HCEC 1CT (cell line): ENCODE data around the gene MGAT1.

ENCODE experiments used
- DNase-seq: peaks from one replicate; pipeline ENCODE4 v3.0.0-alpha.2; 2017

MGAT1 gene

DNA sequence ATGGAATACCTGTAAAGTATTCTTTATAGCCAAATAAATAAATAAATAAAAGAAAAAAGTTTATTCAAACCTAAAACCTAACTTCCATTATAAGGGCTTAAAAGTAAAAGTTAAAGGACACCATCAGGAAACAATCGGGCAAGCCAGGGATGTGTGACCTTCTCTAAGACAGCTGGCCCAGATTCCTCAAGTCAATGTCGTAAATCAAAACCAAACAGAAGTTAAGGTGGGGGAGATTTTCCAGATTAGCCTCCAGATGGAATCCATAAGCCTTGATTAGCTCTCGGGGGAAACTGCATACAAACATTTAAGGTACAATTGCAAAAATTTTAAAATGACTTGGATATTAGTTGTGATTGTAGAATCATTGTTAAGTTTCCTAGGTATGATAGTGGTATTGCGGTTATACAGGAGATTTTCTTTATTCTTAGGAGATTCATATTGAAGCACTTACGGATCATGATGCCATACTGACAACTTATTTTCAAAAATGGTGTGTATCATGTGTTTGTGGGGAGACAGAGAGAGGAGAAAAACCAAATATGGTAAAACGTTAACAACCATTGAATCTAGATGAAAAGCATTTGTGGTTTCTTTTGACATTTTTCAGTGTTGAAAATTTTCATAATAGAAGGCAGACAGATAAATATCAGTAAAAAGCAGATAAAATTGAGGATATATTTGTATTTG is 21.5 kb upstream of the MGAT1 start:
- no peak for DNase-seq

DNA sequence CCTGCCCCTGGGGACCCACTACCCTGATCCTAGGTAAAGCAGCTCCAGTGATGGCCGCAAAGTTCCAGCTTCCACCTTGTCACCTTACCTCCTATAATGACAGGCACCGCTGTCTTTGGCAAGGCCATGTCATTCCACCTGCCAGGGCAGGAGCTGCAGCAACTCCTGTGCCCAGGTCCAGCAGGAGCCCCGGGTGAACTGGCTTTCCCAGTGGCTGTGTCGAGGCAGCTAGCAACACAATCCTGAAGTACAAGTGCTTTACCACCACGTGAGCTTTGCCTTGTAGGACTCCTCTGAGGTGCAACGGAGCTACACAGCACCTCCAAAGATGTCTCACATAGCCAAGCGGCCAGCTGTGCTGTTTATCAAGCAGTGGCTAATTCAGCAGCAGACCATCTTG is 20.7 kb upstream of the MGAT1 start:
- no peak for DNase-seq

DNA sequence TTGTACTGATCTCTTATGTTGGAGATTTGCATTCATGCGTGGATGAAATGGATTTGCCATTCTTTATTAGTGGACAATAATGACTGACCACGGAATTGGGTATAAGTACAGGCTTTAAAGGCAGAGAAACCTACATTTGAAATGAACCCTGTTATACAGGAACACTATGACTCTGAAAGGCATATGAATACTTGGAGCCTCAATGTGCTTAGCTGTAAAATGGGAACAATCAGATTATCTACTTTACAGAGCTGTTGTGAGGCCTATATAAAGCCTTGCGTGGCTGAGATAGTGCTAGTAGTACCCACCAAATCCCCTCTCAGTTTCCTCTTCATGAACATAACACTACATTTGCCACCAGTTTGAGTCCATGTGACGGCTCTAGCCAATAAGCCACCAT is 18.9 kb upstream of the MGAT1 start:
- no peak for DNase-seq

DNA sequence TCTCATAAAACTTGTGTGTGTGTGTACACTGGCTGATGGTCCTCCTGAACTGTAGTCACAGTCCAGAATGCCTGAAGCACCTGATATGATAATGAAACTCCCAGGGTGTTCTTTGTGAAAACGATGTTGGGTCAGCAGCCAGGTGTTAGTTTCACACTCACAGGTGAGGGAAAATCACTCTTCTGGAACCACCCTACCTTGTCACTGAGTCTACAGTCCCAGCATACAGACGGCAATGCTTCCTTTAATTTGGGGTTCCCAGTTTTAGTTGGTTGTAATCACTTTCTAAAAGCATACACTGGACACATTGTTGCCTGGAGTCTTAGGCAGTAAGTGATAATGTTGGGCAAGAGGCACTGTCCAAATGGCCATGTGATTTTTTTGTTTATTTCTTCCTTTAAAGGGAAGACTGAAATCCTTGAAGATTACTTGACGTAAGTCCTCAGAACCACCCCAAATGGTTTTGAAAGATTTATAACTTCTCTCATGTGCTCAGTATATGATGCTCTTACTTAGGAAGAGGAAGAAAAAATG is 18.2 kb upstream of the MGAT1 start:
- peak; percentile 38 for DNase-seq

DNA sequence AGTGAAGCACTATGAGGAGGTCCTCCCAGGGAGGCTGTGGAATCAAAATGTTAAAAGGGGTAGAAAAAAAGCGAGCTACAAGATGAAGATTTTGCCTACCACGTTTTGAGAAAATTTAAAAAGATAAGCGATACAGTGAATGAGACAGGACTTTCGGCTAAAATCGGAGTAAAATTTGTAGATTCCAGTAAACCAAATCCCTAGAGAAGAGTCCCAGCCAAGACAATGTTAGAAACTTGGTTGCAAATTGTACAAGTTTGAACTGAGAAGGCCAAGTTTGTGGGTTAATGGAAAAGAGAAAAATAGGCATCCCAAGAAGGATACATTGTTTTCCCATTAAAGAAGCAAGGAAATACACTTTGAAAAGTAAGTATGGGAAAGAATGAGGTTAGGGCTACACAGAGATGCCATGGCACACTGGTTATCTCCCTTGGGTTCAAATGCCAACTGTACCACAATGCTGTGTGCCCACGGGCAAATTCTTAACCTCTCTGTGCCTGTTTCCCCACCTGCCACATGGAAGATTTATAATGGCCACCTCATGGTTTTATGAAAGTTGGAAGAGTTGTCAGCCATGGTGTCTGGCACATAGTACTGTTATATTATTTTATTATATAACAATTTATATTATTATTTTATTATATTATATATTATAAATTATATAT is 16.2 kb upstream of the MGAT1 start:
- no peak for DNase-seq

DNA sequence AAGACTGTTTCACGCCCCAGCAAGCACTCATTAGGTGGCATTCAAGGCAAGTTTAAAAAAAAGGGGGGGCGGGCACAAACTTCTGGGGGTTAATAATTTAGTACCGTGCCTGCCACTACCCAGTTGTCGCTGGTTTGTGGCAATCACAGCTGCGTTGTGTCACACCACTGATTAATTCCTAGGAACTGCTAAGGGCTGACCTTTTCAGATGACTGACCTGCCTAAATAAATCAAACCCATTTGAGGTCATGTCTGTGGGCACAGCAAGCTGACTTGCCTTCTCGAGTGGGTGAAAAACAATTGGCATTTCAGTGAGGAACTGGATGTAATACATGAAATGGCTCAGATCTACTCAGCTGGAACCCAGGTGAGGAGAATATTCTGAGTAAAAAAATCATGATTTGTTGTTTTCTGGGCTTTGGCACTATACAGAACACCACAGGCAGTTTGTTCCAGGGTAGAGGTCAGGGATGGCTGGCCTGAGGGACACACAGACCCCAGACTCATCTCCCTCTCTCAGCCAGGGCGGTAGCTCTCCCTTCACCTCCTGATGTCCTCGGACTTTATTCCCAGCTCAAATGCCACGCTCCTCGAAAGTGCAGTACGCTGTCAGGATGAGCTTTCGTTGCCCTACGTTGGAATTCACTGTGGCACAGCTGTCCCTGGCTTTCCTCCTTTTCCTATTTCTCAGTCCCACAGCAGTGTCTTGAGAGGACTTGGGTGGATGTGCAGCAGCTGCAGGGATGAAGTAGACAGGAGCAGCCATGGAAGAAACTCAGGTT is 15.5 kb upstream of the MGAT1 start:
- no peak for DNase-seq

DNA sequence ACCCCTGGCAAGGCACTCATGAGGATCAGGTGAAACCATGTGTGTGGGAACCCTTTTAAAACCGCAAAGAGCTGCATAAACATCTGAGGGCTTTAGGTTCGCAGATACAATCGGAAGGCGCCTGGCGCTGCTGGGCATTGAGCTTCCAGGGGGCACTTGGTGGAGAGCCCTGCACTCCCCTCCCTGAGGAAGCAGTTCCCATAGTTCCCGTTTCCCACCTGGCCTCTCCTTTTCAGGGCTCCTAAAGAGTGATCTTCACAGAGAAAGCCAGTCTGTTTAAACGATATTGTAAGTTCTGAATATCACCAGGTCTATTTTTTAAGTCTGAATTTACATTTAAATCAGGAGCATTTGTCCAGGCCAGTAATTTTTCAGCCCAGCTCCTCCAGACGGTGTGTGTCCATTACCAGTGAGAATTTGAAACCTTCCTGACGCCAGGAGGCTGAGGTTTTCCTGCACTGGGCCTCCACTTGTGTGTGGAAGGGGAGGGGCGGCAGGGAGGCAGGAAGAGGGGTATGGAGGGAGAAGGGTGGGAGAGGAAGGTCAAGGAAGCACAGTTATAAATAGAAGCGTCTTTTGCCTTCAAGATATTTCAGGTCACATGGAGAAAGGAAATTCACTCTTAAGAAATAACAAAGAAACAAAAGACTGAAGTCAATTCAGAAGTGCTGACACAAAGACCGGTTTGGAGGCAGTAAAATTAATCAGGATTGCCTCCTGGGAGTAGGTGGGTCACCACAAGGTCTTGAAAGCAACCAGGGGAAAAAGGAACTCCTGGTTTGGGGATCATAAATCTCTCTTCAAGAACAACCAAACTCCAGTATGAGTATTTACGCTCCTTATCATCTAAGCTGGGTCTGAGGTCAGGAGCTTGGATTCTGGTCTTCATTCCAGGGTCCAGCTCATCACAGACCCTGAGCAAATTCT is 14.3 kb upstream of the MGAT1 start:
- DNase-seq = no peak

DNA sequence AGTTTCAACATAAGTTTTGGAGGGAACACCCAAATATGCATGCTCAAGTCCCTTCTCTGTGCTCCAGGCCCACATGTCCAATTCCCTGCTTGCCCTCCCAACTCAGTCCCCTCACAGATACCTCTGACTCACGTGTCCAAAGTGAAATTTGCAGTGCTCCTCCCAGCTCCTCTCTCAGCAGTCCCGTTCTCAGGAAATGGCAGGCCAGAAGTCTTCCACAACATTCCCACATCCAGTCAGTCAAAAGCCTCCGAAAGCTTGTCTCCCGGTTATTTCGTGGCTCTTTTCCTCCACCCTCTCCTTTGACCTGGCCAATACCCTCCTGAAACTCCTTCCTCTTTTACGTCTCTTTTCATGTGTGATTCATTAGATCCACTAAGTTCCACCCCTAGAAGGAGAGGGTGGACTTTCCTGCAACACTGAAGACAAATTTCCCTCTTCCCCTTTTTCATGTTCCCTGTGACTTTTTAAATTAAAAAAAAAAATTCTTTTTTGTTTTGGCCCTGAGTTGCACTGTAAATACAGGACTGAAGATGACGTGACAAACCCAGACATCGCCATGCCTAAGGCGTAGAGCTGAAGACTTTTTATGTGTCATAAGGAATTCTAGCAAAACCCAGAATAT is 12.8 kb upstream of the MGAT1 start:
- DNase-seq = no peak

DNA sequence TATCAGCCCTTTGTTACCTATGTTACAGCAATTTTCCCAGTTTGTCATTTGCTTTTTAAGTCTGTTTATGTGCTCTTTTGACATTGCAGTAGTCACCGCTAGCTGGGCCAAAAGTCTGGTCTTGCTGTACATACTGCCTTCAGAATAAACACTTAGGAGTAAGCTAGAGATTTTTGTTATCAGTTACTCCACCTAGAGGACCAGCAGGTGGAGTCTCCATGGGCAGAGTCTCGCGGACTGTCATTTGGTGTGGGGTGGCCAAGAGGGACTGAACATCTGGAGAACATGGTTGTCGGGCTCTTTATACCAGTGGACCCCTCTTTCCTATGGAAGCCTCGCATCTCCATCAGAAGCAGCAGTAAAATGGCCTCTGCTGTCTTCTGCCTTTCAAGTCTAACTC is 10.8 kb upstream of the MGAT1 start:
- no peak for DNase-seq

DNA sequence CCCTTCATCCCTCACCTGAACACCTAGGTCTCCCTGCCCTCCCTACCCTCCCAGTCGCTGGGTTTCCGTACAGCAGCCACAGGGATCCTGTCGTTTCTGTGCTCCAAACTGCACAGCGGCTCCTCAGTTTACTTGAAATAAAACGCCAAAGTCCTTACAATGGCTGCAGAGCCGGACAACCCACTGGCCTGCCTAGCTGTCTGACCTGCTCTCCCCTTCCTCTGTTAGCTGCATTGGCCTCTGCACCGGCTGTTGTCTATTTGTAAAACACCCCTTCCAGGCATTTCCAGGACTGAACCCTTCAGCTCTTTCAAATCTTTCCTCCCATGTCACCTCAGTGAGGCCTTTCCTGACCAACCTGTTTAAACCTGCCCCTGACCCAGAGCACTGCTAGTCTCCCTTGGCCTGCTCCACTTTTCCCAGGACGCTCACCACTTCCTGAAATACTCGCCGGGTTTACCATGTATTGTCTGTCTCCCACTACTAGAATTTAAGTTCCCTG is 9.1 kb upstream of the MGAT1 start:
- no peak for DNase-seq

DNA sequence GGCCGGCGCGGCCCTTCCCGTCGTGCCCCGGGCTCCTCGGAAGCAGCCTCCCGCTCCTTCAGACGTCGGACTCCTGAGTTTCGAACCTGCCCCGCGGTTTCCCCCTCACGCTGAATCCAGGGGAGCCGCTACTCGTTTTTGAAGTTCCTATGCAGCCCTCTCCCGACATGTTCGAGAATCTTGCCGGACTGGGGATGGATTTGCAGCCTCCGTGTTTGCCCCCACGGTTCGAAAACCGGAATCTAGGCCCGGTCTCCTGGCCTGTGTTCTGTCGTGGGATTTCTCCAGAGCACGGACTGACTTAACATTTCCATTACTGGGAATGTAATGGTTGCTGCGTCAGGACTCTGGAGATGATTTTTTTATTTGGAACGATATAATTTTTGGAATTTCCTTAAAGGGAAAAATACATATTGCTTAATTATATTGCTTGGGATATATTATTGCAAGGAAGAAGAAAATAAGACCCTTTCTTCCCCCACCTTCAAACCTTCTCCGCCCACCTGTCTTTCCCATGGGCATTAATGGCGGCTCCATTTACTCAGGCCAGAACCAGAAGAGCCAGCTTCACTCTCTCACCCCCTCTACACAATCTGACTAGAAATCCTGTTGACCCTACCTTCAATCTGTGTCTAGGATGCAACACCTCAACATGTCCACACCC is 8.5 kb upstream of the MGAT1 start:
- peak; percentile 61 for DNase-seq

DNA sequence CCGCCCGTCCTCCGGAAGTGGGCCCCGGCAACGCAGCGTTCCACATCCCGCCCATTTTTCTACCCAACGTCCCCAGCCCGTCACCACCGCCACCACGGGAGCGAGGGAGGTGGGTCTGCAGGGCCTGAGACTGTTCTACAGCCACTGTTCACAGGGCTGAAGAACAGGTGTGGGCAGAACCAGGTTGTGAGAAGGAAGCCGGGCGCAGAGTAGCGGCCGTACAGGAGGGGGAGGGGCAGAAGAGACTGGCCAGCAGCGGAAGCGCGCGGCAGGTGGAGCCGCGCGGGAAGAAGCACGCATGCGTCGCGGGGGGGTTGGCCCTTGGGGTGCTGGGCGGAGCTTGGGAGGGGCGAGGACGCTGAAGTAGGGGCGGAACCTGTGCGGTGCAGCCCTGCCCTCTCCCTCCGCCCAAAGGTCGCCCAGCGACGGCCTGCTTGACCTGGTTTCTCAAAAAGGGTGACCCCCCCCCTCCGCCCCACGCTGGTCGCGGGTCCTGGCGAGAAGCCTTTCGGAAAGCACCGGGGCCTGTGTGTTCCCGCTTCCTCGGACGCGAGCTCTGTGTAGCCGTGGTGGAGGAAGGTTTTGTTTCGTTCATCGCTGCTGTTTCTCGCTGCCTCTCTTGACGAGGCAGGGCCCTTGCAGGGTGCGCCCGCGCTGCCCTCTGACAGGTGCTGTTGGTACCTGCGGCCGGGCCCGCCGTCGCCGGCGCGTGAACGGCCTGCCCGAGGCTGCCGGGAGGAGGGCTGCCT is 7.8 kb upstream of the MGAT1 start:
- DNase-seq = peak; percentile 93

DNA sequence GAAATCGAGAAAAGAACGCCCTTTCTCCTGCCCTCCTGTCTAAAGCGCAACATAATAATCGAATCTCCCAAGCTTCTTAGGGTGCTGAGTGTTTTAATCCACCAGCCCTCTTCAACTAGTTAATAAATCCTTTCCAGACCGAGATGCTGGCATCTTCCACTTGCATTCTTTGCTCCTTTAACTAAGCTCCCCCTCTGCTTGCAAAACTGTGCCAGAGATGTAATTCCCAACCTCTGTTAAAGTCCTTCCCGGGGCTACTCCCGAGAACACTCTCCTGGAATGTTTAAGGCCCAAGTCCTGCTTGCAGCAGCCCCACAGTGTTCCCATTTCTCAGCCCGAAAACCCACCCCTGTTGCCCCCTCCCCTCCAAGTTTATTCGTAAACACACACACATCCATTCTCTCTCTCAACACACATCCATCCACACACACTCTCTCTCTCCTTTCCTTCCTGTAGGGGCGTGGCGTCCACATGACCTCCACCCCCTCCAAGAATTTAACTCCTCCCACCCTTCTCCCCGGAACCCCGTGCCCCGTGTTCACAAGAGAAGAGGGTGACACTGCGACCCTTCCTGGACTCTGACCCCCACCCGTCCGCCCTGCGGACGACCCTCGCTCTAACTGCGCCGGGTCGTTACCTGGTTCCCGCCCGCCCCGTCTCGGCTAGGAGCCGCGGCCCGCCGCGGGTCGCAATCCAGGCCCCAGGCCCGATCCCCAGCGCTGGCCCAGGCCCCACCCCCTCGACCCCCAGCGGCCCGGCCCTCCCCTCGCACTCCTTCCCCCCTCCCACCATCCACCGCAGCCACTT is 7.0 kb upstream of the MGAT1 start:
- DNase-seq = peak; percentile 92

DNA sequence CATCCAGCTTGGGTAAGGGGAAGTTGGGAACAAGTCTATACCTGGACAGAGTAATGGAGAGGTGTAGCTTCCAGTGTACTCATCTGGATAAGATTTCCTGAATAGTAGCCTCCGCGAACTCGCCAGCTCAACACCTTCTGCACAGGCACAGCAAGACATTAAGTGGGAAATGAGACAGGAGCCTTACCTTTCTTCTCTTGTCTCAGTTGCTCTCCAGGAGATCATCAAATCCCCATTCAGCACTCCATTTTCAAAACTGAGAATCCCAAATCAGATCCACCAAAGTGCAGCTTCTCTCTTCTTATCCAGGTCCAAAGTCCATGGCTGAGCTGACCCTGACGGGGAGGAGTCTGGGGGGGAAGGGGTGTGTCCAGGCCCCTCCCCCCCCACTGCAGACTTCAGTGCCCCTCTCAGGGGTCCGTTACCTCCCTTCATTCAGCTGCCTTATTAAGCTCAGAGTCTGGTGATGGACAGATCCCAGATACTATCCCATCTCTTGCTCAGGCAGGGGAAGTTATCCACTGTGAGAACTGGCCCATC is 5.9 kb upstream of the MGAT1 start:
- no peak for DNase-seq

DNA sequence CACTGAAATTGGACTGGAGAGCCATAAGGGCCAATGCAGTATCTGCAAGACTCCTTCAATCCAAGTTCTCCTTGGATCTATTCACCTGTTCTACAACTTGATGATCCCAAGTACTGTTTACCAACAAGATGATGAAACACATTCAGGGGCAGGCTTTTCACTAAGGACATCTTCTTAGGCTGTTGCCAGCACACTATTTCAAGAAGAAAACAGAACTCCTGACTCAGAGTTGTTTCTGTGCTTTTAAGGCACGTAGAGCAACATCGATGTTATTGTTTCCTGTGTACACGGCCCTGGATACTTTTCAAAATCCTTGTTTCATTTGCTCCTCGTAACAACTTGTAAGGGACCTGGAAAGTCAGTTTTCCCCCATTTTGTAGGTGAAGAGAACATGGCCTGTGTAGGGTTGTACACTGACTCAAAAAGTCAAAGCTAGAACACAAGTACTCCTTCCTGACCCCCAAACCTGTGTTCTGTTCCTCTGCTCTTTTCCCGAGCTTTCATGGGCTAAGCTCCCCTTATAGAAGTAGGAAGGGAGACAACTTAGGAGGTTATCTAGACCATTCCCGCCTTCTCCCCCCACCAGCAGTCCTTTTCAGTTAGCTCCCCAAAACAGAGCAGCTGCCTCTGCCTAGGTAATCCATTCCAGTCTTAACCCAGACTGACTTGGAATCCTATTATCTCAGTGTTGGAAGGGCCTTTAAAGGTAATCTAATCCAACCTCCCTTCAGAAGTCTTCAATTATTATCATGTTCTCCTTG is 5.2 kb upstream of the MGAT1 start:
- no peak for DNase-seq

DNA sequence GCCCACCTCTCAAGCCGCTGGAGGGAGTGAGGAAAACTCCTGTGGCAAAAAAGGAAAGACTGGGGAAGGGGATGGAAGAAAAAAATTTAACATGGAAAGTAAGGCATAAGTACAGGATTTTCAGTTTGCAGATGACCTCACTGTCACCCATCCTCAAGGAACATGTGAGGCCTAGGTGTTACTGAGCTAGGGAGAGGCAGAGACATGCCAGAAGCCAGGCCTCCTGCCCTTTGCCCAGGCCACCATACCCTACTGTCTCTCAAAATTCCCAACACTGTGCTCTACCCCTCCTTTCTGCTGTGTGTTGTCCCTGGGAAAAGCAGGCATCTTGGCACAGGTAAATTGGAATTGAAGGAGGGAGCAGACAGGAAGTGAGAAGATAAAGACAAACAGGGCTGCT is 4.4 kb upstream of the MGAT1 start:
- no peak for DNase-seq

DNA sequence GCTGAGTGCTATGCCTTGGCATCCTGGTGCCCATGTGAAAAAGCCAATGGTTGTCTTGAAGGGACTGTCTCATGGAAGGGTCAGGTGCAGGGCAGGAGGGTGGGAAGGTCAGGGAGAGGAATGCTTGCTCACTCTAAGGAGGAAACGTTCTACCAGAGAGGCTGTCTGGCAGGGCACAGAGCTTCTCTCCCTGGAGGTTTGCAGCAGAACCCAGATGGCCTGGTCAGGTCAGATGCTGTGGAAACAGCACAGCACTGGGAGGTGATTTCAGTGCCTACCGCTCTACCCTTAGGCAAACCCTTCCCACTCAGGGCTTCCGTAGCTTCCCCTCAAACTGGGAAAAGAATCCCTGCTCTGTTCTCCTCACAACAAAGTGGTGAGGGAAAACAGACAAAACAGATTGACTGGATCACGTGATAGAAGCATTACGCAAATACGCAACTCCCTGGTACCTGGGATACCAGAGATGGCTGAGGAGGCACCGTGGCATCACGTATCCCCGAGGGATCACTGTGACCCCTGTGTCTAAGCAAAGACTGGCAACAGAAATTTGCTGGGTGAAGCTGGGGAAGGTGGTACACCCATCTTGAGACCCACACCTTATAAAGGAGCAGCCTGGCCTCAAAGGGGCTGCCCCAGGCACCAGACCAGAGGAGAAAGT is 3.9 kb upstream of the MGAT1 start:
- DNase-seq = no peak

DNA sequence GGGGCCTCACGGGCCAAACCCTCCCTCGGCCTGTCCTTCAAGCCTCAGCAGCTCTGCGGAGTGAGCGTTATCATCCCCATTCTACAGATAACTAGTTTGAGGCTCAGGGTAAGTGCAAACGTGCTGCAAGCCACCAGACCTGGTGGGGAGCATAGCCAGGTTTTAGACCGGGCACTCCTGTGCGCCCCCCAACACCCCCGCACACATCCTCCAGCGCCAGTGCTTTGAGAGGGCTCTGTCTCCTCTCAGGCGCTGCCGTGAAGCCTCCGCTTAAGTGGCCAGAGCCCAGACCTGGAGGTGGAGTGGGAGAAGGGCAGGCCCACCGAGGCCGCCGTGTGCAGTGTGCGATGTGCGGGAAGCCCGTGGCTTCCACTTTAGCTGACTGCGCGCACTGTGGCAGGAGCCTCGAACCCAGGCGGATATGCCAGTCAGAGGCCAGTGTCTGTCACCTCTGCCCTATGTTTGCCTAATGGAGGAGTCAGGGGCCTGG is 1.6 kb upstream of the MGAT1 start:
- no peak for DNase-seq
